ENCODE measurements around the gene HTR5A.

- no peak for TF ChIP-seq POLR2A (IDR thresholded peaks at IDR 0.05; ENCODE audit: low read depth, low read length)
- TF ChIP-seq TAF1 (IDR thresholded peaks at IDR 0.05; ENCODE audit: low read depth, low read length) = no peak
Measured at GRCh38 chr7:155071916-155072571, 1.9 kb downstream of the HTR5A start.
